Measurements from ENCODE around the gene OSBP2. TPM values are rescaled to one million over a fixed set of nuclear protein-coding genes. Genes with fewer than 3 reads are reported as not detected.

The OSBP2 gene
- total and polyA plus RNA-seq, 10 donors = 0.38 to 41.4 (median 6.5) TPM

GRCh38 chr22:30749272-30749671 is 54.6 kb downstream of the OSBP2 start:
- TF ChIP-seq POLR2AphosphoS5 (IDR thresholded peaks at IDR 0.05) = no peak
- TF ChIP-seq, protein P1, sequence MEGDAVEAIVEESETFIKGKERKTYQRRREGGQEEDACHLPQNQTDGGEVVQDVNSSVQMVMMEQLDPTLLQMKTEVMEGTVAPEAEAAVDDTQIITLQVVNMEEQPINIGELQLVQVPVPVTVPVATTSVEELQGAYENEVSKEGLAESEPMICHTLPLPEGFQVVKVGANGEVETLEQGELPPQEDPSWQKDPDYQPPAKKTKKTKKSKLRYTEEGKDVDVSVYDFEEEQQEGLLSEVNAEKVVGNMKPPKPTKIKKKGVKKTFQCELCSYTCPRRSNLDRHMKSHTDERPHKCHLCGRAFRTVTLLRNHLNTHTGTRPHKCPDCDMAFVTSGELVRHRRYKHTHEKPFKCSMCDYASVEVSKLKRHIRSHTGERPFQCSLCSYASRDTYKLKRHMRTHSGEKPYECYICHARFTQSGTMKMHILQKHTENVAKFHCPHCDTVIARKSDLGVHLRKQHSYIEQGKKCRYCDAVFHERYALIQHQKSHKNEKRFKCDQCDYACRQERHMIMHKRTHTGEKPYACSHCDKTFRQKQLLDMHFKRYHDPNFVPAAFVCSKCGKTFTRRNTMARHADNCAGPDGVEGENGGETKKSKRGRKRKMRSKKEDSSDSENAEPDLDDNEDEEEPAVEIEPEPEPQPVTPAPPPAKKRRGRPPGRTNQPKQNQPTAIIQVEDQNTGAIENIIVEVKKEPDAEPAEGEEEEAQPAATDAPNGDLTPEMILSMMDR (IDR thresholded peaks at IDR 0.05 in 8 of 11, conservative IDR thresholded peaks at IDR 0.05 in 3 of 11) = no peak
- TF ChIP-seq POLR2A (IDR thresholded peaks at IDR 0.05) = no peak
- no peak for DNase-seq
- no peaks in the 10 kb centered on the region for H3K27me3 ChIP-seq (replicated peaks in 1 of 7)
- no peaks in the 10 kb centered on the region for H3K36me3 ChIP-seq
- H3K27ac ChIP-seq = peak overlapping the region in 4 of 8 donors; percentile 18 to 55 (median 52)
- peaks cover 0 to 7% (median 0%) of the 10 kb centered on the region in 6 donors for H3K4me1 ChIP-seq
- no peak overlapping the region for H3K4me3 ChIP-seq
- intact Hi-C loops (cut with DNase I; ENCODE audit: low total_unique reads) = no loop called here
- H3K9me3 ChIP-seq = peaks cover 0 to 5% (median 0%) of the 10 kb centered on the region in 8 donors
- 79 to 90% (median 86%) methylated on average over 3 of the region's 3 CpGs for WGBS, 5 donors

- intact Hi-C loops (cut with DNase I; ENCODE audit: low total_unique reads) = no loop called here
- Histone ChIP-seq H3K4me1 (peaks cover 0 to 12% (median under 1%) of the 10 kb centered on the region in 6 donors), H3K9me3 (peaks cover 0 to 5% (median 0%) of the 10 kb centered on the region in 8 donors), H3K27me3 (replicated peaks in 1 of 7) (no peaks in the 10 kb centered on the region), H3K4me3 (no peak overlapping the region), H3K36me3 (no peaks in the 10 kb centered on the region), H3K27ac (peak overlapping the region in 4 of 8 donors; percentile 18 to 55 (median 52))
- WGBS, 5 donors = 73 to 89% (median 77%) methylated on average over 6 of the region's 6 CpGs
- TF ChIP-seq, protein P1 (IDR thresholded peaks at IDR 0.05 in 8 of 11, conservative IDR thresholded peaks at IDR 0.05 in 3 of 11) = no peak
- peak in 1 of 3 donors; percentile 30 for TF ChIP-seq POLR2AphosphoS5 (IDR thresholded peaks at IDR 0.05)
- DNase-seq = no peak
These were observed 55.2 kb downstream of the OSBP2 start for GRCh38 chr22:30749849-30750248.

GRCh38 chr22:30751529-30751928 is 56.9 kb downstream of the OSBP2 start:
- no peak overlapping the region for H3K4me3 ChIP-seq
- no peak for TF ChIP-seq POLR2A (IDR thresholded peaks at IDR 0.05)
- no peak for TF ChIP-seq POLR2AphosphoS5 (IDR thresholded peaks at IDR 0.05)
- TF ChIP-seq, protein P1 (IDR thresholded peaks at IDR 0.05 in 8 of 11, conservative IDR thresholded peaks at IDR 0.05 in 3 of 11) = no peak
- intact Hi-C loops (cut with DNase I; ENCODE audit: low total_unique reads) = no loop called here

DNA sequence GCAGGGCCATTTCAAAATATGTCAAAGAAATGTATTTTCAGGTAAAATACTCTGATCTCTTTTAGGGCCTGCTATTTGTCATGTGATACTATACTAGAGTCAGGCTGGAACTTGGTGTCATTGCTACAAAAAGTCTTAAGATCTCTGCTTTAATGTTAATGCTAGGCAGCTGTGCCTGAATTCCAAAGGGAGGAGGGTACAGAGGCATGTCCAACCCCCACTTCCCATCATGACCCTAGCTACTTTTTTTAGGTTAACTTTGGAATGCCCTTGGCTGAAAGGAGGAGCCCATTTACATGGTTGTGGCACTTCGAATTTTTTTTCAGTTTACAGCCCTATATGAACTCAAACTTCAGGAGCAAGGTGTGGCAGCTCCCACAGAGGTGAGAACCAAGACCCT is 58.1 kb downstream of the OSBP2 start:
- H3K4me1 ChIP-seq = peaks cover 0 to 17% (median 3%) of the 10 kb centered on the region in 6 donors
- 50 to 70% (median 52%) methylated on average over 1 of the region's 1 CpG for WGBS, 5 donors
- H3K27ac ChIP-seq = peak overlapping the region in 4 of 8 donors; percentile 34 to 50 (median 48)
- no peaks in the 10 kb centered on the region for H3K27me3 ChIP-seq (replicated peaks in 1 of 7)
- TF ChIP-seq, protein P1 (IDR thresholded peaks at IDR 0.05 in 8 of 11, conservative IDR thresholded peaks at IDR 0.05 in 3 of 11) = no peak
- TF ChIP-seq POLR2AphosphoS5 (IDR thresholded peaks at IDR 0.05) = peak in 1 of 3 donors; percentile 27
- DNase-seq = no peak
- H3K36me3 ChIP-seq = no peaks in the 10 kb centered on the region
- peaks cover 0 to 5% (median 0%) of the 10 kb centered on the region in 8 donors for H3K9me3 ChIP-seq
- H3K4me3 ChIP-seq = no peak overlapping the region
- intact Hi-C loops (cut with DNase I; ENCODE audit: low total_unique reads) = no loop called here

More at GRCh38 chr22:30751529-30751928, 56.9 kb downstream of the OSBP2 start:
- peaks cover 0 to 17% (median 3%) of the 10 kb centered on the region in 6 donors for H3K4me1 ChIP-seq
- peak overlapping the region in 4 of 8 donors; percentile 10 to 47 (median 39) for H3K27ac ChIP-seq
- DNase-seq = no peak
- no peaks in the 10 kb centered on the region for H3K27me3 ChIP-seq (replicated peaks in 1 of 7)
- 74 to 80% (median 75%) methylated on average over 10 of the region's 10 CpGs for WGBS, 5 donors
- peaks cover 0 to 5% (median 0%) of the 10 kb centered on the region in 8 donors for H3K9me3 ChIP-seq
- no peaks in the 10 kb centered on the region for H3K36me3 ChIP-seq
